ENCODE results near the gene SSC5D.

DNA sequence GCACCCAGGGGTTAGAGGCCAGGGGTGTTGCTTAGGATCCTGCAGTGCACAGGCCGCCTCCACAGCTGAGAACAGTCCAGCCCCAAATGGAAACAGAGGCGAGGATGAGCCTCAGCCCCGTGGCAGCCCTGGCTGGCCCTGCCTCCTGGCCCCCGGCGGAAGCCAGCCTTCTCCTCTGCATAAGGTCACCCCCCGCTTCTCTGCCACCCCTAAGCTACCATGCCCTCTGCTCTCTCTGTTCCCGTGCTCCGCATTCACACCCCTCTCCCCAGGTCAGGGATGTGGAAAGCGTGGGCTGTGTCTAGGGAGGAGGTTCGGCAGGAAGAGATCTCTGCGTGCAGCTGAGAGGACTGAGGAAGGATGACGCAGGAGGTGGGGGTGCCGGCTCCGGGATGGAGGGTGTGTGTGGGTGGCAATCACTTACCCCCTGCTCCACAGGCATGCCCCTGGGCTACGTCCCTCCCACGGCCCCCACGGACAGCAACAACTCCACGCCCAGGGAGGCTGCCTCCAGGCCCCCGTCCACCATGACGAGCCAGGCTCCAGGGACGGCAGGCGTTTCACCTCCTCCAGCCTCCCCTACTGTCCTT is 6.0 kb downstream of the SSC5D start:
- TF ChIP-seq, protein P1, sequence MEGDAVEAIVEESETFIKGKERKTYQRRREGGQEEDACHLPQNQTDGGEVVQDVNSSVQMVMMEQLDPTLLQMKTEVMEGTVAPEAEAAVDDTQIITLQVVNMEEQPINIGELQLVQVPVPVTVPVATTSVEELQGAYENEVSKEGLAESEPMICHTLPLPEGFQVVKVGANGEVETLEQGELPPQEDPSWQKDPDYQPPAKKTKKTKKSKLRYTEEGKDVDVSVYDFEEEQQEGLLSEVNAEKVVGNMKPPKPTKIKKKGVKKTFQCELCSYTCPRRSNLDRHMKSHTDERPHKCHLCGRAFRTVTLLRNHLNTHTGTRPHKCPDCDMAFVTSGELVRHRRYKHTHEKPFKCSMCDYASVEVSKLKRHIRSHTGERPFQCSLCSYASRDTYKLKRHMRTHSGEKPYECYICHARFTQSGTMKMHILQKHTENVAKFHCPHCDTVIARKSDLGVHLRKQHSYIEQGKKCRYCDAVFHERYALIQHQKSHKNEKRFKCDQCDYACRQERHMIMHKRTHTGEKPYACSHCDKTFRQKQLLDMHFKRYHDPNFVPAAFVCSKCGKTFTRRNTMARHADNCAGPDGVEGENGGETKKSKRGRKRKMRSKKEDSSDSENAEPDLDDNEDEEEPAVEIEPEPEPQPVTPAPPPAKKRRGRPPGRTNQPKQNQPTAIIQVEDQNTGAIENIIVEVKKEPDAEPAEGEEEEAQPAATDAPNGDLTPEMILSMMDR (conservative IDR thresholded peaks at IDR 0.05; ENCODE audit: low read length) = no peak
- no peak for TF ChIP-seq EZH2phosphoT487 (IDR thresholded peaks at IDR 0.05; ENCODE audit: borderline replicate concordance, low read depth, low read length)

Data from OCI-LY7 (cell line).